Measurements from ENCODE around the gene GJA8.

Gene GJA8

GRCh38 chr1:147897789-147898188 is 4.8 kb upstream of the GJA8 start:
- DNase-seq (ENCODE audit: low read depth) = no peak
- H3K4me3 ChIP-seq (ENCODE audit: control insufficient read depth, low read depth, low read length) = no peak overlapping the region
- no peak for TF ChIP-seq CTCF (IDR thresholded peaks at IDR 0.05; ENCODE audit: control insufficient read depth, insufficient read depth, low read depth, low read length, missing control alignments)

- TF ChIP-seq CTCF (IDR thresholded peaks at IDR 0.05; ENCODE audit: control insufficient read depth, insufficient read depth, low read depth, low read length, missing control alignments) = no peak
- DNase-seq (ENCODE audit: low read depth) = no peak
Measured at GRCh38 chr1:147904726-147905125, 2.1 kb downstream of the GJA8 start.

GRCh38 chr1:147907786-147908509 is 5.4 kb downstream of the GJA8 start:
- no peak for DNase-seq (ENCODE audit: low read depth)
- H3K4me3 ChIP-seq (ENCODE audit: control insufficient read depth, low read depth, low read length) = no peak overlapping the region
- TF ChIP-seq CTCF (IDR thresholded peaks at IDR 0.05; ENCODE audit: control insufficient read depth, insufficient read depth, low read depth, low read length, missing control alignments) = no peak

More at GRCh38 chr1:147904726-147905125, 2.1 kb downstream of the GJA8 start:
- H3K4me3 ChIP-seq (ENCODE audit: control insufficient read depth, low read depth, low read length) = no peak overlapping the region

GRCh38 chr1:147912553-147912952 is 10.0 kb downstream of the GJA8 start:
- no peak overlapping the region for H3K4me3 ChIP-seq (ENCODE audit: control insufficient read depth, low read depth, low read length)
- TF ChIP-seq CTCF (IDR thresholded peaks at IDR 0.05; ENCODE audit: control insufficient read depth, insufficient read depth, low read depth, low read length, missing control alignments) = no peak
- DNase-seq (ENCODE audit: low read depth) = no peak

GRCh38 chr1:147913362-147913942 is 10.9 kb downstream of the GJA8 start:
- TF ChIP-seq CTCF (IDR thresholded peaks at IDR 0.05; ENCODE audit: control insufficient read depth, insufficient read depth, low read depth, low read length, missing control alignments) = no peak
- H3K4me3 ChIP-seq (ENCODE audit: control insufficient read depth, low read depth, low read length) = no peak overlapping the region
- no peak for DNase-seq (ENCODE audit: low read depth)

GRCh38 chr1:147919896-147920295 is 17.3 kb downstream of the GJA8 start:
- no peak for DNase-seq (ENCODE audit: low read depth)
- no peak for TF ChIP-seq CTCF (IDR thresholded peaks at IDR 0.05; ENCODE audit: control insufficient read depth, insufficient read depth, low read depth, low read length, missing control alignments)
- no peak overlapping the region for H3K4me3 ChIP-seq (ENCODE audit: control insufficient read depth, low read depth, low read length)

Data from AG09309 (cell line).